ENCODE data around the gene COPRS.
"Not testable (repeated sequence)": the region's sequence is repeated elsewhere in the genome, so short reads cannot be mapped to it uniquely, and the experiment has no call there.

Gene COPRS

GRCh38 chr17:31843070-31843745, 15.8 kb downstream of the COPRS start:
- DNase-seq, result no peak

GRCh38 chr17:31842195-31843069, 16.6 kb downstream of the COPRS start:
- peak; percentile 44 for DNase-seq

DNA sequence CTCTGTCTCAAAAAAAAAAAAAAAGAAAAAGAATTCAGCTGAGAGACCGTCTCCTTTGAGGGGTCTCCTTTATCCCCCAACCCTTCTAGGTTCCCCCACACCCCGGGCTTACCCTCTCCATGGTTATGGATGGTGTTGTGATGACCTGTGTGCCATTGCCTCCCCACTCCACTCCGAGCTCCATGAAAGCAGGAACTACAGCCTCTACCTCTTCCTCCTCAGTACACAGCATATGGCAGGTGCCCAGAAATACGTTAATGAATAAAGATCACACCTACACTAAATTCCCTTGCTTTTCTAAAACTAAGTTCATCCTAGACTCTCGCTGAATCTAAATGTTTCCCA, 17.2 kb downstream of the COPRS start:
- no peak for DNase-seq

DNA sequence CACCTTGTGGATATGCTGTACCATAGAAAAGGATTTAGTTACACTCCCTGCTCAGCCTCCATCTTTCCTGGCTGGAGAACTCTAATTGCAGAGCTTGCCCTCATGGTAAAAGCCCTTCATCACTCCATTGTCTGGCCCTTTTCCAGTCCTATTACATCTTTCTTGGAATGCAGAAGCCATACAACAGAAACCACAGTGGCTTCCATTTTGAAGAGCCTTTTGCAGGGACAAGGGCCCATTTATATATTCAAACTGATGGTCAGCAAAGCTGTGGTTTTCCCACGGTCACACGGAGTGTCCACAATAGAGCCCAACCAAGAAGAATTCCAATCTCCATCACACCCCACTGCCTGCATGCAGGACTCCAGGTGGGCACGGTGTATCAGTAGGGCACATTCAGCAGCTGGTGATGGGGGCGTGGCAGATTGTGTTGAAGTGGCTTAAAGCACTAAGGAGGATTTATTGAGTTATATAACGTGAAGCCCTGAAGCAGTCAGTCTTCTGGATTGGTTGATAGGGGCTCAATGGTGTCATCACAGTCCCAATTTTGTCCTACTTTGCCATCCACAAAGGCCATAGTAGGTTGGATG, 20.3 kb downstream of the COPRS start:
- DNase-seq, result no peak

- DNase-seq, result no peak
These were observed 23.1 kb downstream of the COPRS start for GRCh38 chr17:31835984-31836383.

DNA sequence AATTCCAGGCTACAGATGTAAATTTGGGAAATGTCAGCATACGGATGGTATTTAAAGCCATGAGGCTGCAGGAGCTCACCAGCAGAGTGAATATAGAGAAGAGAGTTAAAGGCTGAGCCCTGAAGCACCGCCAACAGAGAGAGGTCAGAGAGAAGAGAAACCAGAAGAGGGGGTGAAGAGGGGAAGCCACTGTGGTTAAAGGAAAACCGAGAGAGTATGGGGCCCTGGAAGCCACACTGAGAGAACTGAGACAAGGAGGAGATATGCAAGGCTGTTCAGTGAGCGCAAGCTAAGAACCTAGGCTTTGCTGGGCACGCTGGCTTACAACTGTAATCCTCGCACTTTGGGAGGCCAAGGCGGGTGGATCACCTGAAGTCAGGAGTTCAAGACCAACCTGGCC, 24.6 kb downstream of the COPRS start:
- DNase-seq, result no peak

GRCh38 chr17:31832746-31833145, 26.3 kb downstream of the COPRS start:
- DNase-seq, result no peak

DNA sequence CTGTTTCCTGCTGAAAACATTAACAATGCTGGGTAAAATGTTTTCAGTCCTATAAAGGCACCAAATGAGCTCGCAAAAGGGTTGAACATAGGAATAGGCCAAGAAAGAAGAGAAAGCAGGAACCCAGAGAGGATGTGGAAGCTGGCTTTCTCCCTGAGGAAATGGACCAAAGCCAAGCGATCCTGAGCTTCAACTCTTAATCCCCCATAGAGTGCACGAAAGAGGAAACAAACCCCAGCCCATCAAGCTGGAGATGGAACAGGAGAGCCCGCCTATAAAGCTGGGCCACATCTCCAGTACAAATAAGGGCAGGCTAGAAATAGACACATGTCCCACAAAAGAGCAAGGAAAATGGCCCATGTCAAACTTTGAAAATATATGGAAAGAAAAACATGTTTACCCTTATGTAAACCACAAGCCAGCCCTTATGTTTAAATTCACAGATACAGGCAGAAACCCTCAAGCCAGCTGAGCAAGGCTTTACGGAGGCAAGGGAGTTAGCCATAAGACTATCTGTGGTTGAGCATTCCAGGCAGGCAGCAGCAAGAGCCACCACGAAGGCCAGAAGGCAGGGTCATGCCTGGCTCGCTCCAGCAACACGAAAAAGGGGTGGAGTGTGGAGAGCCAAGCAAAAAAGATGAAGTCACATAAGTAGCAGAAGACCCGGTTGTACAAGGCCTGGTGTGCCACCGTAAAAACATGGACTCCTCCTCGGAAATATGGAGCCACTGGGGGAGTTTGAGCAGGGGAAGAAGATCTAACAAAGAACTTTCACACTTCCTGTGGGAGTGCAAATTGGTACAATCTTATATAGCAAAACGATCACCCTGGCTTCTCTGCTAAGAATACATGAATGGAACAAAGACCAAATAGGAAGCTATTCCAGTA, 27.8 kb downstream of the COPRS start:
- no peak for DNase-seq

GRCh38 chr17:31829649-31830048, 29.4 kb downstream of the COPRS start:
- DNase-seq, result no peak

DNA sequence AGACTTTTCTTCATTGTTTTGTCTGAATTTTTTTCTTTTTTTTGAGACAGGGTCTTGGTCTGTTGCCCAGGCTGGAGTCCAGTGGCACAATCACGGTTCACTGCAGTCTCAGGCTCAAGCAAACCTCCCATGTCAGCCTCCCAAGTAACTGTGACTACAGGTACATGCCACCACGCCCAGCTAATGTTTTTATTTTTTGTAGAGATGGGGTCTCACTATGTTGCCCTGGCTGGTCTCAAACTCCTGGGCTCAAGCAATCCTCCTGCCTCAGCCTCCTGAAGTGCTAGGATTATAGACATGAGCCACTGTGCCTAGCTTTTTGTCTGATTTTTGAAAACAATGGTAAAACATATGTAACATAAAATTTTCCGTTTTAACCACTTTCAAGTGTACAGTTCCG, 30.1 kb downstream of the COPRS start:
- not testable (repeated sequence) for DNase-seq

GRCh38 chr17:31825961-31826691, 32.9 kb downstream of the COPRS start:
- DNase-seq, result no peak

DNA sequence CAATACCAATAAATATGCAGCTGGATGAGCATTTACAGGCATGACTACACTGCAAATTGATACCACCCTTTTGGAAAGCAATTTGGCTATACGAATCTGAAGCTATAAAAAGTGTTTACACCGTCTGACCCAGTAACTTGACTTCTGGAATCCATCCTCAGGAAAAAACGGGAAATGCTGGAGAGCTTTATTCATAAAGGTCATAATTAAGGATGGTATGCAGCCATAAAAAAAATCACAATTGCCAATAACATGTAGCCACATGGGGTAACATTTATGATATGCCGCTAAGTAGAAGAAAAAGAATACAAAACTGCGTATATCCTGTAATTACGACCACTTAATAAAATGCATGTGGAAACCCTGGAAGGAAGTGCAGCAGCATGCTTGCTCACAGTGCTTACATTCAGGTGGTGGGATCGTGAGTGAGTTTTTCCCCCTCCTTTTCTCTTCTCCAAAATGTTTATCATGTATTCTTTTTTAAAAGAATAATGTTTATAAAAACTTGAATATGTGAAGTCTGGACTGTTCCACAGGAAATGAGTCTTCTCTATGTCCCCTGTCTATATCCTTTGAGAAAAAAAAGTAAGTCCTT, 34.2 kb downstream of the COPRS start:
- DNase-seq, result no peak

DNA sequence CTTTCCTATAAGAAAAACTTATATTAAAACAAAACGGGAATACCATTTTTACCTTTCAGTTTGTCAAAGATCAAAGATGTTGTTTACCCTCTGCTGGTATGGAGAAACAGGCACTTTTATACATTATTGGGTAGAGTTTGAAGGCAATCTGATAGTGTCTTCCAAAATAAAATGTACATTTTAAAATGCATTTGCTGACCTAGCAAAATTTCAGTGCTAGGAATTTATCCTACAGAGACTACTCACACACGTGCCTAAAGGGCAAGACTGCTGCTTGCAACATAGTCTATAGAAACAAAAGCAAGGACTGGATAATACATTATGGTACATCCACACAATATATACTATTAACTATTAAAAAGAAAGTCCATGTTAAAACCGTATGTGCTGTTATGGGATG, 36.0 kb downstream of the COPRS start:
- DNase-seq, result no peak

GRCh38 chr17:31820691-31821435, 38.2 kb downstream of the COPRS start:
- no peak for DNase-seq

DNA sequence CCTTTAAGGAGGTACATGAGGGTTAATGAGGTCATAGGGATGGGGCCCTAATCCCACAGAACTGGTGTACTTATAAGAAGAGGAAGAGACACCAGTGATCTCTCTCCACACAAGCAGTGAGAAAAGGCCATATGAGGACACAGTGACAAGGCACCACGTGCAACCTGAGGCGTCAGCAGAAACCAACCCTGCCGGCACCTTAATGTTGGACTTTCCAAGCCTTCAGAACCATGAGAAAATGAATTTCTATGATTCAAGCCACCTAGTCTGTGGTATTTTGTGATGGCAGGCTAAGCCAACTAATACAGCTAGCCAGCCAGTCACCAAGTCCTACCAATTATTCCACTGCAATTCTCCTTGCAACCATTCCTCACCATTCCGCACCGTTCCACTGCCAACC, 39.5 kb downstream of the COPRS start:
- no peak for DNase-seq

DNA sequence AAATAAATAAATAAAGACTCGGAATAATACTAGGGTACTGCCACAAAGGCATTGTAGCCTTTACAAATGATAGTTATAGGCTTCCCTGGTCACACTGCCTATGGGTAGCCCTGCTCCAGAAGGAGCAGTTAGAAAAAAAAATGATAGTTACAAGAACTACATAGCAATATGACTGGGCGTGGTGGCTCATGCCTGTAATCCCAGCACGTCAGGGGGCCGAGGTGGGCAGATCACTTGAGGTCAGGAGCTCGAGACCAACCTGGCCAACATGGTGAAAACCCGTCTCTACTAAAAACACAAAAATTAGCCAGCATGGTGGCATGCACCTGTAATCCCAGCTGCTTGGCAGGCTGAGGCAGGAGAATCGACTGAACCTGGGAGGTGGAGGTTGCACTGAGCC, 40.2 kb downstream of the COPRS start:
- DNase-seq, result not testable (repeated sequence)

DNA sequence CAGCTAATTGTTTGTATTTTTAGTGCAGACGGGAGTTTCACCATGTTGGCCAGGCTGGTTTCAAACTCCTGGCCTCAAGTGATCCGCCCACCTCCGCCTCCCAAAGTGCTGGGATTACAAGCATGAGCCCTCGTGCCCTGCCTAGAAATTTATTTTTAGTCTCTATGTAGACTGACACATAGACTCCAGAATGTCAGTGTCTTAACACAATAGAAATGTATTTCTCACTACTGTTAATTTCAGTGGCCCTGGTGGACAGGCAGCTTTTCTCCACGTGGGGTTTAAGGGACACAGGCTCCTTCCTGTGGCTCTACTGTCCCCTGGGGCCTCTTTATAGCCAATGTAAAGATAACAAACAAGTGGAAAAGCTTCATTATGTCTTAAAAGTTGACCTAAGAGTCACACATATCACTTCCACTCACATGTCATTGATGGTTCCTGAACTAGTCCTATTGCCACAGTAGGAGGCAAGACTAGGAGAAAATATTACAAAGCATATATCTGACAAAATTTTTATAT, 43.8 kb downstream of the COPRS start:
- no peak for DNase-seq

- no peak for DNase-seq
These were observed 47.9 kb downstream of the COPRS start for GRCh38 chr17:31811101-31811500.

DNA sequence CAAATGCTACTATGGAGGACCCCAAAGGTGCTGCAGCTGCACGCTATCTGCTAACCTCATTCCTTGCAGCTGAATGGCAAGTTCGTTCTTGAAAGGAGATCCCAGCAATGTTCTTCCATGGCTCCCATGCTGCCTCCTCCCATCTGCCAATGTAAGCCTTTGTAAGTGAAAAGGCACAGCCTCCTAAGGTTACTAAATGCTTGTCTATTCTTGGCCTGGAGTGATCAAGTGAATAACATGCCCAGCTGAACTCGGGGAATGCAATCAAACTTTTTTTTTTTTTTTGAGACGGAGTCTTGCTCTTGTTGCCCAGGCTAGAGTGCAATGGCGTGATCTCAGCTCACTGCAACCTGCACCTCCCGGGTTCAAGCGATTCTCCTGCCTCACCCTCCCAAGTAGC, 49.2 kb downstream of the COPRS start:
- DNase-seq, result not testable (repeated sequence)

- no peak for DNase-seq
These were observed 50.5 kb downstream of the COPRS start for GRCh38 chr17:31808521-31809050.

DNA sequence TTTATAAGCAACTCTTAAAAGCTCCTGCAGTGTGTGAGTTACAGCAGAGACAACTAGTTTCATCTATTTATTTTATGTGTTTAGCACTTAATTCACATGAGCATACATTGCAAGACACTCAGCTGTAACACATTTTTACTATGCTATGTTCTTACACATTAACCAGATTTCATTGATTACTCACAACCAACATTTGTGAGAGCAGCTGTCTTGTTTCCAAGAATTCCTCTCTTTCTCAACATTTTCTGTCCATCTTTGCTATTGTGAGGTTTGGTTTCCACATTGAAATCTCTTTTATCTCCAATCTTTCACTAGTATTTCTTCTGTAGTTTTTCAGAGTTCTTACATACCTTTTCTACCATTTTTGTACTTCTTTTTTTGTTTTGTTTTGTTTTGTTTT, 51.2 kb downstream of the COPRS start:
- no peak for DNase-seq
